Ishikawa (cell line): Measurements from ENCODE around the gene ACSM6.

Experiments used
- EP300 ChIP-seq: IDR thresholded peaks from 2 replicates; pipeline ENCODE4 v1.6.1; 2012; ENCODE audit warnings: borderline replicate concordance
- REST ChIP-seq: IDR thresholded peaks from 2 replicates; pipeline ENCODE4 v1.6.1; 2012; ENCODE audit warnings: low read depth, mild to moderate bottlenecking
- ZBTB7A ChIP-seq: IDR thresholded peaks from 2 replicates; pipeline ENCODE4 v1.6.1; 2012; ENCODE audit warnings: low read depth

GRCh38 chr10:95233377-95234034 is 39.5 kb downstream of the ACSM6 start:
- TF ChIP-seq EP300: no peak
- TF ChIP-seq REST: no peak
- no peak for TF ChIP-seq ZBTB7A
